HG02840 (cell line): ENCODE results near the gene ADARB1.

ENCODE experiments used
- ATAC-seq: cut with Tn5 transposase; IDR thresholded peaks from one replicate; pipeline ENCODE4 v1.9.1; 2021; ENCODE audit warnings: mild to moderate bottlenecking, moderate library complexity, moderate number of reproducible peaks; ENCODE audit not compliant: unreplicated experiment, low FRiP score

ADARB1 gene

GRCh38 chr21:45163413-45164123 is 89.2 kb downstream of the ADARB1 start:
- ATAC-seq: no peak

GRCh38 chr21:45164124-45164511 is 89.7 kb downstream of the ADARB1 start:
- no peak for ATAC-seq

GRCh38 chr21:45164838-45165237 is 90.5 kb downstream of the ADARB1 start:
- ATAC-seq: no peak

- no peak for ATAC-seq
Observed at GRCh38 chr21:45166931-45167330, 92.6 kb downstream of the ADARB1 start.

- ATAC-seq: no peak
Observed at GRCh38 chr21:45167796-45168222, 93.4 kb downstream of the ADARB1 start.

GRCh38 chr21:45168522-45168921 is 94.1 kb downstream of the ADARB1 start:
- ATAC-seq: no peak

GRCh38 chr21:45169001-45169400 is 94.6 kb downstream of the ADARB1 start:
- no peak for ATAC-seq

GRCh38 chr21:45169682-45170081 is 95.3 kb downstream of the ADARB1 start:
- ATAC-seq: no peak

- ATAC-seq: no peak
Observed at GRCh38 chr21:45170987-45171386, 96.6 kb downstream of the ADARB1 start.

GRCh38 chr21:45172420-45172819 is 98.0 kb downstream of the ADARB1 start:
- ATAC-seq: no peak

- ATAC-seq: no peak
Observed at GRCh38 chr21:45175326-45176095, 101.1 kb downstream of the ADARB1 start.

- no peak for ATAC-seq
Observed at GRCh38 chr21:45176141-45176540, 101.8 kb downstream of the ADARB1 start.

GRCh38 chr21:45177039-45177438 is 102.7 kb downstream of the ADARB1 start:
- ATAC-seq: no peak

GRCh38 chr21:45178070-45178608 is 103.8 kb downstream of the ADARB1 start:
- no peak for ATAC-seq

- ATAC-seq: no peak
Observed at GRCh38 chr21:45178971-45179370, 104.6 kb downstream of the ADARB1 start.

GRCh38 chr21:45179568-45180245 is 105.3 kb downstream of the ADARB1 start:
- ATAC-seq: no peak

GRCh38 chr21:45180246-45180599 is 105.8 kb downstream of the ADARB1 start:
- no peak for ATAC-seq

- ATAC-seq: no peak
Observed at GRCh38 chr21:45182958-45183357, 108.6 kb downstream of the ADARB1 start.

- ATAC-seq: no peak
Observed at GRCh38 chr21:45183852-45184251, 109.5 kb downstream of the ADARB1 start.

- no peak for ATAC-seq
Observed at GRCh38 chr21:45184869-45185268, 110.5 kb downstream of the ADARB1 start.

GRCh38 chr21:45186709-45187108 is 112.3 kb downstream of the ADARB1 start:
- ATAC-seq: no peak
